Peyer's patch (tissue), 4 donors: ENCODE results near the gene CXXC5. TPM values are rescaled to one million over a fixed set of nuclear protein-coding genes. Genes with fewer than 3 reads are reported as not detected.
A peak's percentile ranks its signal among the peaks of the same experiment; 100 is the strongest.
"Not testable (repeated sequence)": the region's sequence is repeated elsewhere in the genome, so short reads cannot be mapped to it uniquely, and the experiment has no call there.

Experiments used
- DNase-seq, 3 donors: peaks; one replicate each; pipeline ENCODE4 v3.0.0-alpha.2; 2017 to 2019
- H3K27ac ChIP-seq, 4 donors: fragments of 200-600 bp; sonication (generic); one replicate each; pipeline ENCODE4 v1.5.1; 2016 to 2019
- H3K27me3 ChIP-seq, 2 donors: fragments of 200-600 bp; sonication (generic); one replicate each; pipeline ENCODE4 v1.5.1; 2019
- H3K36me3 ChIP-seq, 3 donors: fragments of 200-600 bp; sonication (generic); one replicate each; pipeline ENCODE4 v1.5.1; 2016 to 2019
- H3K4me1 ChIP-seq, 4 donors: fragments of 200-600 bp; sonication (generic); one replicate each; pipeline ENCODE4 v1.5.1; 2016 to 2019
- H3K4me3 ChIP-seq, 4 donors: fragments of 200-600 bp; sonication (generic); 1 replicate in 3 of 4; 2 replicates in 1 of 4; pipeline ENCODE4 v1.5.1; 2016 to 2019; ENCODE audit warnings: mild to moderate bottlenecking in 1 of 4
- H3K9me3 ChIP-seq, 4 donors: fragments of 200-600 bp; sonication (generic); one replicate each; pipeline ENCODE4 v1.5.1; 2016 to 2019; ENCODE audit warnings: mild to moderate bottlenecking in 1 of 4
- POLR2A ChIP-seq, 2 donors: fragments of 450-650 bp; IDR thresholded peaks; one replicate each; pipeline ENCODE4 v1.5.1; 2017; ENCODE audit warnings: antibody characterized with exemption in 2 of 2, mild to moderate bottlenecking in 2 of 2, moderate library complexity in 2 of 2
- total RNA-seq, 4 donors: library from RNA; depleted of rRNA; stranded (reverse); fragments of >200 nt; gene quantifications; one replicate each; pipeline ENCODE4 v1.1.0, GENCODE V29; 2016
- TF ChIP-seq, protein P1 (sequence below), 6 experiments: fragments of 450-650 bp in 4 of 6; fragments of 200-600 bp in 2 of 6; sonication (generic) in 1 of 6; IDR thresholded peaks; one replicate each; pipeline ENCODE4 v1.5.1; 2017 to 2019; ENCODE audit warnings: antibody characterized with exemption in 6 of 6, mild to moderate bottlenecking in 3 of 6, moderate library complexity in 1 of 6

Gene CXXC5
- total RNA-seq, 4 donors from 2014 or later, result 21.7 to 49.5 (median 30.9) TPM

DNA sequence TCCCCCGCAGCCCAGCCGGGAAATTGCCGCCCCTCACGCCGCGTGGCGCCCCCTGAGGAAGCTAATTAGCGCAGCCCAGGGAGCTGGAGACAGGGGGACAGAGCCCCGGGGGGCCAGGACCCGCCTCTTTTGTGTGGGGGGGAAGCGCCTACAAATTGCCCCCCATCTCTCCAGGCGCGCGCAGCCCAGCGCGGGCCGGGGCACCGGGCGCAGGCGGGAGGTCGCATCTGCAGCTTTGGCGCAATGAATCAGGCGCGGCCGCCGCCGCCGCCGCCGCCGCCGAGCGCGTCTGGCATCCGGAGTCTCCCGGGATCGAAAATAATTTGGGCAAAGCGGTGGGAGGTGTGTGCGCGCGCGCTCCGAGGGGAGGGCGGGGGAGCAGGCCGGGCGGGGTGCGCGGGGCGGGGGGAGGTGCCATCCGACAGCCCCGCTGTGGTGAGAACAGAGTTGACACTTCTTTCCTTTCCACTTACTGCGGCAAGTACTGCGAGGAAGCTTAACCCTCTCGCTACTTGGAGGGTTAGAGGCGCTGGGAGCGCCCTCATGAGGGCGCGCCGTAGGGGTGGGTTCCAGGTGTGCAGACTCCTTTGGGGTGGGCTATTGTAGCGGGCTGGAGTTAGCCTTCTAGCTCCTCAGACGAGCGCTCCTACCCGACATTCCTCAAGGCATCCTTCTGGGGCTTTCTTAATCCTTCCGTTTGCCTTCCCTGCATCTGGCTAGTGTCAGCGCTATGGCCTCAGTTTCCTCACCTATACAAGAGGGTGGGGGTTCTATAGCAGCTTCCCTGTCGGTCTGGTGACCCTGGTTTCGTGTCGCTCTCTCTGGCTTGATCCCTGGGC, 63.1 kb downstream of the CXXC5 start:
- Histone ChIP-seq H3K4me3 (peak overlapping the region; percentile 42 to 61 (median 54)), H3K4me1 (peaks cover 0 to 32% (median 23%) of the 10 kb centered on the region in 4 donors), H3K27ac (peak overlapping the region in 1 of 4 donors; percentile 67), H3K36me3 (no peaks in the 10 kb centered on the region), H3K27me3 (no peaks in the 10 kb centered on the region), H3K9me3 (no peaks in the 10 kb centered on the region)
- TF ChIP-seq, protein P1, sequence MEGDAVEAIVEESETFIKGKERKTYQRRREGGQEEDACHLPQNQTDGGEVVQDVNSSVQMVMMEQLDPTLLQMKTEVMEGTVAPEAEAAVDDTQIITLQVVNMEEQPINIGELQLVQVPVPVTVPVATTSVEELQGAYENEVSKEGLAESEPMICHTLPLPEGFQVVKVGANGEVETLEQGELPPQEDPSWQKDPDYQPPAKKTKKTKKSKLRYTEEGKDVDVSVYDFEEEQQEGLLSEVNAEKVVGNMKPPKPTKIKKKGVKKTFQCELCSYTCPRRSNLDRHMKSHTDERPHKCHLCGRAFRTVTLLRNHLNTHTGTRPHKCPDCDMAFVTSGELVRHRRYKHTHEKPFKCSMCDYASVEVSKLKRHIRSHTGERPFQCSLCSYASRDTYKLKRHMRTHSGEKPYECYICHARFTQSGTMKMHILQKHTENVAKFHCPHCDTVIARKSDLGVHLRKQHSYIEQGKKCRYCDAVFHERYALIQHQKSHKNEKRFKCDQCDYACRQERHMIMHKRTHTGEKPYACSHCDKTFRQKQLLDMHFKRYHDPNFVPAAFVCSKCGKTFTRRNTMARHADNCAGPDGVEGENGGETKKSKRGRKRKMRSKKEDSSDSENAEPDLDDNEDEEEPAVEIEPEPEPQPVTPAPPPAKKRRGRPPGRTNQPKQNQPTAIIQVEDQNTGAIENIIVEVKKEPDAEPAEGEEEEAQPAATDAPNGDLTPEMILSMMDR (IDR thresholded peaks at IDR 0.05), result no peak
- TF ChIP-seq POLR2A (IDR thresholded peaks at IDR 0.05), result no peak
- peak in 2 of 3 donors; percentile 36 to 57 for DNase-seq

DNA sequence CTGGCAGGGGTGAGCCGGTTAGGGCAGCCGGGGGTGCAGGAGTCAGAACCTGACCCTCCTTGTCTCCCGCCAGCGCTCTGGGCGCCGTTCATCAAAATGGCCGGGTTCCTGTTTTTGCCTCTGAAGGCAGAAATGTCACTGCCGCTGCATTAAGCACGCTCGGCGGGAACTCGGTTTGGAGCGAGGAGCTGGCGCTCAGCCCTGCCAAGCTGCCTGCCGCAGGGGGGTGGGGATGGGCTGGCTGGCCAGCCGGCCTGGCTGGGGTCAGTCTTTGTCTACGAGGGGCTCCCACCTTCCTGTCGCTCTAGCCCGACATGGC, 63.7 kb downstream of the CXXC5 start:
- TF ChIP-seq, protein P1 (IDR thresholded peaks at IDR 0.05), result no peak
- TF ChIP-seq POLR2A (IDR thresholded peaks at IDR 0.05), result no peak
- Histone ChIP-seq H3K27me3 (no peaks in the 10 kb centered on the region), H3K27ac (peak overlapping the region in 1 of 4 donors; percentile 67), H3K4me1 (peaks cover 0 to 32% (median 23%) of the 10 kb centered on the region in 4 donors), H3K4me3 (peak overlapping the region in 3 of 4 donors; percentile 49 to 61 (median 59)), H3K36me3 (no peaks in the 10 kb centered on the region), H3K9me3 (no peaks in the 10 kb centered on the region)
- no peak for DNase-seq

DNA sequence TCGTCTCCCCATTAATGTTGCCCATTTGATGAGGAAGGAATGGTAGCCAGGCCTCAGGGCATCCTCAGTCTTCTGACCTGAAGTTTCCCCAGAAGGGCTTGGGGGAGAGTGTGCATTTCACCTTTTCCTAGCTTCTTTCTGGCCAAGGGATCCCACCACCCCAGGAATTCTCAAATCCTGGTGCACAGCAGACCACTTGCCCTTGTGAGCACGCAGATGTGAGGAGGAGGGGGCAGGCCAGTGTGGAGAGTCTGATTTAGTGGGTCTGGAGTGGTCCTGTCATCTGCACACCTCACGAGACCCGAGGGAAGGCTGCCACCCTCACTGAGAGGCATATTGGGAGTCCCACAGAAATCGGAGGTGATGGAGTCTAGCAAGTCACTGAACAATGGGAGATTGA, 64.3 kb downstream of the CXXC5 start:
- no peaks in the 10 kb centered on the region for H3K9me3 ChIP-seq
- DNase-seq, result no peak
- no peaks in the 10 kb centered on the region for H3K27me3 ChIP-seq
- no peak overlapping the region for H3K27ac ChIP-seq
- H3K36me3 ChIP-seq, result no peaks in the 10 kb centered on the region
- TF ChIP-seq, protein P1 (IDR thresholded peaks at IDR 0.05), result no peak
- no peak for TF ChIP-seq POLR2A (IDR thresholded peaks at IDR 0.05)
- no peak overlapping the region for H3K4me3 ChIP-seq
- H3K4me1 ChIP-seq, result peaks cover 0 to 32% (median 23%) of the 10 kb centered on the region in 4 donors

DNA sequence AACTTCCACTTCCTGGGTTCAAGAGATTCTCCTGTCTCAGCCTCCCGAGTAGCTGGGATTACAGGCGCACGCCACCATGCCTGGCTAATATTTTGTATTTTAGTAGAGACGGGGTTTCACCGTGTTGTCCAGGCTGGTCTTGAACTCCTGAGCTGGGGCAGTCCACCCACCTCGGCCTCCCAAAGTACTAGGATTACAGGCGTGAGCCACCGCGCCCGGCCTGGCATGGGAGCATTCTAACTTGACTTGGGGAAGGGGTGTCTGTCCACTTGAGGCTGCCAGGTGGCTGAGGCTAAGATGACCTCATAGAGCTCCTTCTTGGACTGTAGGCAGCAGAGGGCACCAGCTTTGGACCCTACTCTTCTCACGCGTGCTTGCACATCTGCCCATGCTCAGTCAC, 65.7 kb downstream of the CXXC5 start:
- DNase-seq, H3K4me3 ChIP-seq, H3K27me3 ChIP-seq, H3K27ac ChIP-seq, H3K36me3 ChIP-seq, H3K9me3 ChIP-seq: not testable (repeated sequence)
- peaks cover 0 to 32% (median 23%) of the 10 kb centered on the region in 4 donors for H3K4me1 ChIP-seq

DNA sequence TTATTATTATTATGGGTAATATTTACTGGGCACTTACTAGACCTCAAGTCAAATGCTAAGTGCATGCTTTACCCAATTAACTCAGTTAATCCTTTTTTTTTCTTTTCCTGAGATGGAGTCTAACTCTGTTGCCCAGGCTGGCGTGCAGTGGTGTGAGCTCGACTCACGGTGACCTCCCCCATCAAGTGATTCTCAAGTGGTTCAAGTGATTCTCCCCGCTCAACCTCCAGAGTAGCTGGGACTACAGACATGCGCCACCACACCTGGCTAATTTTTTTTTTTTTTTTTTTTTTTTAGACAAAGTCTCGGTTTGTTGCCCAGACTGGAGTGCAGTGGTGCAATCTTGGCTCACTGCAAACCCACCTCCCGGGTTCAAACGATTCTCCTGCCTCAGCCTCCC, 69.1 kb downstream of the CXXC5 start:
- Histone ChIP-seq H3K36me3 (no peaks in the 10 kb centered on the region), H3K27ac (no peak overlapping the region), H3K27me3 (no peaks in the 10 kb centered on the region), H3K4me3 (no peak overlapping the region), H3K4me1 (no peaks in the 10 kb centered on the region), H3K9me3 (no peaks in the 10 kb centered on the region)
- TF ChIP-seq POLR2A (IDR thresholded peaks at IDR 0.05), result no peak
- TF ChIP-seq, protein P1 (IDR thresholded peaks at IDR 0.05), result no peak
- no peak for DNase-seq

DNA sequence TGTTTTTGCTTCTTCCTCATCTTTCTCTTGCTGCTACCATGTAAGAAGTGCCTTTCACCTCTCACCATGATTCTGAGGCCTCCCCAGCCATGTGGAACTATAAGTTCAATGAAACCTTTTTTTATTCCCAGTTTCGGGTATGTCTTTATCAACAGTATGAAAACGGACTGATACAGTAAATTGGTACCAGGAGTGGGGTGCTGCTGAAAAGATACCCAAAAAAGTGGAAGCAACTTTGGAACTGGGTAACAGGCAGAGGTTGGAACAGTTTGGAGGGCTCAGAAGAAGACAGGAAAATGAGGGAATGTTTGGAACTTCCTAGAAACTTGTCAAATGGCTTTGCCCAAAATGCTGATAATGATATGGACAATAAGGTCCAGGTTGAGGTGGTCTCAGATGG, 70.3 kb downstream of the CXXC5 start:
- not testable (repeated sequence) for H3K27ac ChIP-seq, H3K4me3 ChIP-seq, H3K9me3 ChIP-seq, H3K4me1 ChIP-seq, H3K36me3 ChIP-seq, DNase-seq, H3K27me3 ChIP-seq

DNA sequence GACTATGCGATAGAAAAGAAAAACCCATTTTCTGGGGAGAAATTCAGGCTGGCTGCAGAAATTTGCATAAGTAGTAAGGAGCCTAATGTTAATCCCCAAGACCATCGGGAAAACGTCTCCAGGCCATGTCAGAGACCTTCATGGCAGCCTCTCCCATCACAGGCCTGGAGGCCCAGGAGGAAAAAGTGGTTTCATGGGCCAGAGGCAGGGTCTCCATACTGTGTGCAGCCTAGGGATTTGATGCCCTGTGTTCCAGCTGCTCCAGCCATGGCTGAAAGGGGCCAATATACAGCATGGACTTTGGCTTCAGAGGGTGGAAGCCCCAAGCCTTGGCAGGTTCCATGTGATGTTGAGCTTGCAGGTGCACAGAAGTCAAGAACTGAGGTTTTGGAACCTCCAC, 71.8 kb downstream of the CXXC5 start:
- H3K36me3 ChIP-seq, H3K4me1 ChIP-seq, DNase-seq, H3K27ac ChIP-seq, H3K4me3 ChIP-seq, H3K9me3 ChIP-seq, H3K27me3 ChIP-seq: not testable (repeated sequence)
